BJ (cell line): ENCODE results near the gene FUT2. TPM values are rescaled to one million over a fixed set of nuclear protein-coding genes. Genes with fewer than 3 reads are reported as not detected.
"Not testable (repeated sequence)": the region's sequence is repeated elsewhere in the genome, so short reads cannot be mapped to it uniquely, and the experiment has no call there.

Experiments used
- CTCF ChIA-PET: fragments of 350-600 bp; formaldehyde crosslinking; extraction: SDS; loops from one replicate; lab custom pipeline; 2021; ENCODE audit warnings: antibody characterized with exemption, inconsistent platforms; lab: Yijun Ruan, JAX
- POLR2A ChIA-PET: fragments of 300-600 bp; sonication (Branson Sonifier 250); formaldehyde crosslinking; extraction: SDS; loops from one replicate; lab custom pipeline; 2021; ENCODE audit warnings: antibody characterized with exemption; lab: Charles Lee
- DNase-seq: peaks from one replicate; pipeline ENCODE4 v3.0.0-alpha.2; 2011; ENCODE audit warnings: low read depth
- H3K27me3 ChIP-seq: 2 replicates; pipeline ENCODE4 v1.6.0; 2011; ENCODE audit warnings: low read length; ENCODE audit not compliant: control insufficient read depth, insufficient read depth
- H3K36me3 ChIP-seq: 2 replicates; pipeline ENCODE4 v1.5.1; 2011; ENCODE audit warnings: low read length; ENCODE audit not compliant: control insufficient read depth, insufficient read depth
- H3K4me3 ChIP-seq: 2 replicates; pipeline ENCODE4 v1.5.1; 2011; ENCODE audit warnings: low read depth, mild to moderate bottlenecking, control low read depth, low read length
- polyA plus RNA-seq: library from polyadenylated mRNA; depleted of rRNA; stranded (reverse); fragments of >200 nt; gene quantifications from 2 replicates; pipeline ENCODE4 v1.2.3, GENCODE V29; 2011
- TF ChIP-seq, protein P1 (sequence below): IDR thresholded peaks from 2 replicates; pipeline ENCODE4 v1.5.1; 2011; ENCODE audit warnings: low read depth, mild to moderate bottlenecking, control low read depth, inconsistent platforms, low read length, moderate library complexity; ENCODE audit not compliant: insufficient read depth

Gene FUT2
- polyA plus RNA-seq, 1 experiment = not detected

DNA sequence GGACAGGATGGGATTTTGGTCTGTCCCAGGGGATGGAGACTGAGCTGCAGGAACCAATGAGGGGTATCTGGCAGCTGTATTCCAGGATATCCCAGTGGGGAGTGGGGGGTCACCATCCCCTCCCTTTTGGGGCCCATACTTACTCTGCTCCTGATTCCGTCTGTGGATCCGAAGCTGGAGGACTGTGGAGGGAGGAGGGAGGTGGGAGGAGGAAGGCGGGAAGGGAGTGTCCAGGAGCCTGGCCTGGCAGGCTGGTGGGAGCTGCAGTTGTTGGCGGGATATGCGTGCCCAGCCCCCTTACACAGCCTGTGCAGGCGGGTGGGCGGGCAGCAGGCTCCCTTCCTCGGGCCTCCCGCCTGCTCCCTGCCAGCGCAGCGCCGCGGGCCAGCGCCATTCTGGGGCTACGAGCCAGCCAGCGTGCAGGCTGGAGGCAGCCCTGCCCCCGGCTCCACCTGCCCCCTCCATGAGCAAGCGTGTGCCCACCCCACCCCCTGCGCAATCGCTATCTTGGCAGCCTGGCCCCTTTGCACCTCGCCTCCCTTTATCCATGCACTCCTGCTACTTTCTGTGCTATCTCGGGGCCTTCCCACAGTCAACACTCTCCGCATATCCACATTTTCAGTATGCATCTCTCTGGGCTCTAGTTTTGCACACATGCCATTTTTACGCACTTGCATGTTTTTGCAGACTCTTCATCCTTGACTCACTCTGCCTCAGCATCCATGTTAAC, 21.0 kb downstream of the FUT2 start:
- no peaks in the 10 kb centered on the region for H3K36me3 ChIP-seq
- POLR2A ChIA-PET = interaction anchor here (0.6 kb wide), 1 partner anchor 8 kb away, joined by 4 read pairs; no protein-coding TSS in a partner anchor
- TF ChIP-seq, protein P1, sequence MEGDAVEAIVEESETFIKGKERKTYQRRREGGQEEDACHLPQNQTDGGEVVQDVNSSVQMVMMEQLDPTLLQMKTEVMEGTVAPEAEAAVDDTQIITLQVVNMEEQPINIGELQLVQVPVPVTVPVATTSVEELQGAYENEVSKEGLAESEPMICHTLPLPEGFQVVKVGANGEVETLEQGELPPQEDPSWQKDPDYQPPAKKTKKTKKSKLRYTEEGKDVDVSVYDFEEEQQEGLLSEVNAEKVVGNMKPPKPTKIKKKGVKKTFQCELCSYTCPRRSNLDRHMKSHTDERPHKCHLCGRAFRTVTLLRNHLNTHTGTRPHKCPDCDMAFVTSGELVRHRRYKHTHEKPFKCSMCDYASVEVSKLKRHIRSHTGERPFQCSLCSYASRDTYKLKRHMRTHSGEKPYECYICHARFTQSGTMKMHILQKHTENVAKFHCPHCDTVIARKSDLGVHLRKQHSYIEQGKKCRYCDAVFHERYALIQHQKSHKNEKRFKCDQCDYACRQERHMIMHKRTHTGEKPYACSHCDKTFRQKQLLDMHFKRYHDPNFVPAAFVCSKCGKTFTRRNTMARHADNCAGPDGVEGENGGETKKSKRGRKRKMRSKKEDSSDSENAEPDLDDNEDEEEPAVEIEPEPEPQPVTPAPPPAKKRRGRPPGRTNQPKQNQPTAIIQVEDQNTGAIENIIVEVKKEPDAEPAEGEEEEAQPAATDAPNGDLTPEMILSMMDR = no peak
- CTCF ChIA-PET = interaction anchor here (0.5 to 1.3 kb wide), 5 partner anchors 11 to 108 kb away, joined by 3 to 6 read pairs (median 4); partner anchors contain the start of genes CA11 and IZUMO1
- no peaks in the 10 kb centered on the region for H3K27me3 ChIP-seq
- no peak for DNase-seq
- H3K4me3 ChIP-seq = peak overlapping the region; percentile 22

DNA sequence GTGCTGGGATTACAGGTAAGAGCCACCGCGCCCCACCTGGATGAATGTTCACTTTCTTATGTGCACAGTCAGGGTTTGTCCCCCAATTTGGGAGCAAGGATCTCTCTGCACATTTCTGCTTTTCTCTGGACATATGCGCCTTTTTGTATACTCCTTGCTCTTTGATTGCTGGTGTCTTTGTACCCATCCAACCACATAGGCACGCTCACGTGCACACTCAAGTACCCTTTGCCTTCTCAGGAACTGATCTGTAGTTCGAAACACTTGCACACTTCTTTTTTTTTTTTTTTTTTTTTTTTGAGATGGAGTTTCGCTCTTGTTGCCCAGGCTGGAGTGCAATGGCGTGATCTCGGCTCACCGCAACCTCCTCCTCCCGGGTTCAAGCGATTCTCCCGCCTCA, 22.3 kb downstream of the FUT2 start:
- H3K36me3 ChIP-seq, H3K4me3 ChIP-seq, POLR2A ChIA-PET, H3K27me3 ChIP-seq, DNase-seq, CTCF ChIA-PET: not testable (repeated sequence)

DNA sequence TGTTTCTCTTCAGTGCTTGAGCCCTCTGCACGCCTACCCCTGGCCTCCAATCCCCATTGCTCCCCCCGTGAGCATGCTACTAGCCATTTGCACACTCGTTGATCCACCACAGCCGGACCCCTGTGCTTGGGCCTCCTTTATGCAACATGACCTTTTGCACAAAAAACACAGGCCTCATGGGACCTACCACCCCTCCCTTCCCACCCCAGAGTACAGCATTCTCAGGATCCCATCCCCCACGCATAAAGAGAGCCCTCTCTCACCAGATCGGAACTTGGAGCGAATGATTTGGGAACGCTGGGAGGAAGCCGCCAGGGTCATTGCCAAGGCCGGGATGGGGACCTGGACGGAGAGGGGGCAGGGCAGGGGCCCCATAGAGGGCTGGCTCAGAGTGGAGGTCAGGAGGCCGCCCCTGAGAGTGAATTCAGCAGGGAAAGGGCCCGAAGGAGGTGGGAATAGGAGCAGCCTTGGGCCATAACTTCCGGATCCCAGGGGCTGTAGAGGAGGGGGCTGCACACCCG, 23.0 kb downstream of the FUT2 start:
- Histone ChIP-seq H3K4me3 (no peak overlapping the region), H3K27me3 (no peaks in the 10 kb centered on the region), H3K36me3 (no peaks in the 10 kb centered on the region)
- ChIA-PET CTCF (no interaction called here), POLR2A (no interaction called here)
- DNase-seq = no peak
- TF ChIP-seq, protein P1 = no peak

DNA sequence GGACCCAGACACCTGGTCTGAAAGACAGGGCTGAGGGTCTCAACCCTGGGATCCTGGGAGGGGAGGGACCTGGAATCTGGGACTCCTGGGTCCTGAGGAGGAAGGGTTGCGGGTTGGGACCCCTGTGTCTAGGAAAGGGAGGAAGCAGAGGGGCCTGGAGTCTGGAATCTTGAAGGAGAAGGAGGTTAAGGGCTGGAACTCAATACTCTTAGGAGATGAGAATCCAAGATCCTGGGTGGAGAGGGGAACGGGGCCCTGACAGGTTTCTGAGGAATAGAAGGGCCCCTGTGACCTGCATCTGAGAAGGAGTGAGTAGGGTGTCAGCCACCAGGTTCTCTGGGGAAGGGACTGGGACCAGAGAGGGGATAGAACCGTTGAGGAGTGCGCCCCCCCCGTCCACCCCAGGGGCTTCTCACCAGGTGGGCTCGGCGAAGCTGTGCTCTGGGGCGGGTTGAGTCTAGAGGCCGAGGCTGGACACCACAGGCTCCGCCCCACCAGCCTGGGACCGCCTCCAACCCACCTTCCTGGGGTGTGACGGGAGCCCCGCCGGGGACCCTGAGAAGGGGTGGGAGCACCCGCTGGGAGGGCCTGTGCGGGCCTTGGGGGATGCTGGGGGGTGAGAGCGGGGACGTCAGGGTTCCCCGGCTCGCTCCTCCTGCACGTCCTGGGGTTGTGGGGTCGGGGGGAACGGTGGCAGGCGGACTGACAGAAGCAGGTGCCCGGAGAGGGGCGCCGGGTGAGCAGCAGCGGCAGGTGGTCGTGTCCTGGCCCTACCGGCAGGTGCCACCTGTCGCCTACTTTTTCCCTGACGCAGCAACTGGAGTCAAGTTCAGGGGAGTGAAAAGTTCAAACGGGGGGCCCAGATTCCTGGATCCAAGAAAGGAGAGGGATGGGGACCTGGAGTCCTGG, 23.7 kb downstream of the FUT2 start, which contains the start of gene MAMSTR:
MAMSTR (minus strand) TSS at position 463 of the 909 bp plus-strand sequence. CDS start 694 bp downstream, outside the sequence.
- peak within 1 kb of the TSS; percentile 58; the same call in 1 of the 2 replicates for H3K4me3 ChIP-seq
- TF ChIP-seq, protein P1 = no peak
- POLR2A ChIA-PET = no interaction called here
- DNase-seq = no peak
- no peaks in the 10 kb centered on the region for H3K36me3 ChIP-seq
- no peaks in the 10 kb centered on the region for H3K27me3 ChIP-seq
- CTCF ChIA-PET = no interaction called here

DNA sequence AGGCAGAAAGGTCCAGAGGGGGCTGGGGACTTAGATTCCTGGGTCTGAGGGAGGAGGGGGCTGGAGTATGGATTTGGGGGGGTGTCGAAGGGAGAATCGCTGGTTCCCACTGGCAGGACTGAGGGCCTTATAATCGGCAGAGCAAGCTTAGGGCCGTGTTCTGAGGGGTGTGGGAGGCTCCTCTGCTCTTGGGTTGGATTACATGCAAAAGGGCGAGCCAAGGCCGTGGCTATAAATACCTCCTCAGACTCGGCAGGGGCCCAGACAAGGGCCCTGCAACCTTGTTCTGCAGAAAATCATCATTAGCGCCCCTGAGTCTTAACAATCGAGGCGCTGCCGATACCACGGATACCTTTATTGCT, 24.5 kb downstream of the FUT2 start:
- no peak for DNase-seq
- CTCF ChIA-PET = interaction anchor here (1.4 to 1.9 kb wide), 3 partner anchors 46 to 75 kb away, joined by 3 to 4 read pairs (median 4); partner anchors contain the start of gene CA11
- Histone ChIP-seq H3K36me3 (no peaks in the 10 kb centered on the region), H3K27me3 (no peaks in the 10 kb centered on the region), H3K4me3 (0 out of 2 replicates have a peak overlapping the region, but pooled peaks have one; percentile 7)
- POLR2A ChIA-PET = no interaction called here
- TF ChIP-seq, protein P1 = no peak
